ENCODE measurements around the gene SLC37A1. TPM values are rescaled to one million over a fixed set of nuclear protein-coding genes. Genes with fewer than 3 reads are reported as not detected.
A peak's percentile ranks its signal among the peaks of the same experiment; 100 is the strongest.

Gene SLC37A1
- total RNA-seq, 6 donors from 2014 or later = 20.8 to 70.2 (median 36.8) TPM

DNA sequence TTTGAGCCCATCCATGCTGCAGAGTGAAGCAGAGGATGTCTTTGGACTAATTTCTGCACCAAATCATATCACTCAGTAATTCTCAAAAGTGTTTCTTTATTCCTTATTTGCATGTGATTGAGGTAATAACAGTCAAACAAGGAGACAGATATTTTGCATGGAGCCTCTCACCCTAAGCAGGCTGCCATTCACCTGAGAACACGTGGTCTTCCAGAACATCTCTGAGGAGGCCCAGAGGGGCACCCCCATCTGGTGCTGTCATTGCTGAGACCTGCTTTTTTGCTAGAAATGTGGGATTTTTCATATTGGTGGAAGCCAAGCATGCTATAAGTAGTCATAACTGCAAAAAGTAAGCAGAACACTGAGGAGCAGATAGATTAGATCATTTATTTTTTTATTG, 7.7 kb downstream of the SLC37A1 start:
- Histone ChIP-seq H3K4me3 (no peak overlapping the region), H3K27me3 (no peaks in the 10 kb centered on the region), H3K27ac (no peak overlapping the region), H3K4me1 (peaks cover 26 to 56% (median 39%) of the 10 kb centered on the region in 4 donors), H3K36me3 (peaks cover 0 to 39% (median 22%) of the 10 kb centered on the region in 4 donors), H3K9me3 (no peaks in the 10 kb centered on the region)
- no peak for TF ChIP-seq EP300 (IDR thresholded peaks at IDR 0.05)
- TF ChIP-seq POLR2AphosphoS5 (IDR thresholded peaks at IDR 0.05) = no peak
- no peak for TF ChIP-seq POLR2A (IDR thresholded peaks at IDR 0.05)
- TF ChIP-seq, protein P1, sequence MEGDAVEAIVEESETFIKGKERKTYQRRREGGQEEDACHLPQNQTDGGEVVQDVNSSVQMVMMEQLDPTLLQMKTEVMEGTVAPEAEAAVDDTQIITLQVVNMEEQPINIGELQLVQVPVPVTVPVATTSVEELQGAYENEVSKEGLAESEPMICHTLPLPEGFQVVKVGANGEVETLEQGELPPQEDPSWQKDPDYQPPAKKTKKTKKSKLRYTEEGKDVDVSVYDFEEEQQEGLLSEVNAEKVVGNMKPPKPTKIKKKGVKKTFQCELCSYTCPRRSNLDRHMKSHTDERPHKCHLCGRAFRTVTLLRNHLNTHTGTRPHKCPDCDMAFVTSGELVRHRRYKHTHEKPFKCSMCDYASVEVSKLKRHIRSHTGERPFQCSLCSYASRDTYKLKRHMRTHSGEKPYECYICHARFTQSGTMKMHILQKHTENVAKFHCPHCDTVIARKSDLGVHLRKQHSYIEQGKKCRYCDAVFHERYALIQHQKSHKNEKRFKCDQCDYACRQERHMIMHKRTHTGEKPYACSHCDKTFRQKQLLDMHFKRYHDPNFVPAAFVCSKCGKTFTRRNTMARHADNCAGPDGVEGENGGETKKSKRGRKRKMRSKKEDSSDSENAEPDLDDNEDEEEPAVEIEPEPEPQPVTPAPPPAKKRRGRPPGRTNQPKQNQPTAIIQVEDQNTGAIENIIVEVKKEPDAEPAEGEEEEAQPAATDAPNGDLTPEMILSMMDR (IDR thresholded peaks at IDR 0.05) = no peak
- ATAC-seq (ENCODE audit: low FRiP score in 2 of 2) (no peak), DNase-seq (no peak)
- 96 to 100% methylated on average over 1 of the region's 1 CpG for WGBS, 2 donors

DNA sequence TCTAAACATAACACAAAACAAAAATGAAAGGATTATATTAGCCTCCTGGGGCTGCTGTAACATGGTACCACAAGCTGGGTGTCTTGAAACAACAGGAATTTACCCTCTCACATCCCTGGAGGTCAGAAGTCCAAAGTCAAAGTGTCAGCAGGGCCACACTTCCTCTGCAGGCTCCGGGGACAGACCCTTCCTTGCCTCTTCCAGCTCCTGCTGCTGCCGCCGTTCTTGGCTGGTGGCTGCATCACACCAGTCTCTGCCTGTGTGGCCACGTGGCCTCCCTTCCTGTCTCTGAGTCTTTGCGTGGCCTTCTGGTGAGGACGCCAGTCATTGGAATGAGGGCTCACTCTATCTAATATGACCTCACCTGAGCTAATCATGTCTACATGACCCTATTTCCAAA, 8.2 kb downstream of the SLC37A1 start:
- Histone ChIP-seq H3K4me1 (peaks cover 27 to 57% (median 39%) of the 10 kb centered on the region in 4 donors), H3K9me3 (no peaks in the 10 kb centered on the region), H3K27ac (no peak overlapping the region), H3K27me3 (no peaks in the 10 kb centered on the region), H3K4me3 (no peak overlapping the region), H3K36me3 (peaks cover 0 to 39% (median 22%) of the 10 kb centered on the region in 4 donors)
- TF ChIP-seq, protein P1 (IDR thresholded peaks at IDR 0.05) = no peak
- TF ChIP-seq POLR2AphosphoS5 (IDR thresholded peaks at IDR 0.05) (no peak), EP300 (IDR thresholded peaks at IDR 0.05) (no peak), POLR2A (IDR thresholded peaks at IDR 0.05) (no peak)
- no peak for ATAC-seq (ENCODE audit: low FRiP score in 2 of 2)
- no peak for DNase-seq
- WGBS, 2 donors = 72 to 84% methylated on average over 6 of the region's 6 CpGs

DNA sequence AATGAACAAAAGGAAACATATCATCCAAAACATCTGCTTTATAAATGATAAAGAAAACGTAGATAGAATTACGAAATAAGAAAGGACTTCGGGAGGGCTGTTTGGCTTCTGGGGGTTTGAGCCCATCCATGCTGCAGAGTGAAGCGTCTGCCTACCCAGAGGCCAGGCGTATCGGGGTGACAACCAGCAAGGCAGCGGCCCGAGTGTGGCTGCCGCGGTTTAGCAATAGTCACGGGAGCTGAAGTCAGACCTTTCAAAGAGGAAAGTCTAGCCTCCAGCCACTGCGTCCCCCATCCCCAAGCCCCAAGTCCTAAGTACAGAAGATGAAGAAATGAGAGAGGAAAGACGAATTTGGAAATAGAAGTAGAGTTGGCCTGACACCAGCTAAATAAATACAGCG, 8.6 kb downstream of the SLC37A1 start:
- DNase-seq (no peak), ATAC-seq (ENCODE audit: low FRiP score in 2 of 2) (no peak)
- Histone ChIP-seq H3K27me3 (no peaks in the 10 kb centered on the region), H3K4me1 (peaks cover 29 to 53% (median 38%) of the 10 kb centered on the region in 4 donors), H3K36me3 (peaks cover 0 to 39% (median 22%) of the 10 kb centered on the region in 4 donors), H3K27ac (no peak overlapping the region), H3K4me3 (no peak overlapping the region), H3K9me3 (no peaks in the 10 kb centered on the region)
- TF ChIP-seq POLR2A (IDR thresholded peaks at IDR 0.05) (no peak), EP300 (IDR thresholded peaks at IDR 0.05) (no peak), POLR2AphosphoS5 (IDR thresholded peaks at IDR 0.05) (no peak)
- TF ChIP-seq, protein P1 (IDR thresholded peaks at IDR 0.05) = no peak
- WGBS, 2 donors = 79 to 84% methylated on average over 14 of the region's 14 CpGs

DNA sequence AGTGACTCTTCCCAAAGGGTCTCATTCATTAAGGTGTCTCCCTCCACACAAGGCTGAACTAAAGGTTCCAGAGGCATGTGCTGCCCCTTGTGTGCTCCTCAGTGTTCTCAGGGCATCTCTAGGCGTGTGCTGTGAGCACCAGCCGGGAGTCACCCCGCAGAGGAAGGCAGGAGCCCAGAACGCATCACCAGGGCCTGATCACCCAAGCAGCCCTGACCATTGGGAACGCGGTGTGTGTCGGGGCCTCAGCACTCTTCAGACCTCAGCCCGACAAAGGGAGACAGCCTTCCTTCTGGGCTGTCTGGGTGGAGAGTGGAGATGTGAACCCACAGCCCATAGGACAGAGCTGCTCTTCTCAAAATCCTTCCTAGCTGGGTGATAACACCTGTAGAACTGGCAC, 9.1 kb downstream of the SLC37A1 start:
- no peak for ATAC-seq (ENCODE audit: low FRiP score in 2 of 2)
- Histone ChIP-seq H3K36me3 (peaks cover 0 to 39% (median 22%) of the 10 kb centered on the region in 4 donors), H3K27me3 (no peaks in the 10 kb centered on the region), H3K9me3 (no peaks in the 10 kb centered on the region), H3K4me3 (no peak overlapping the region), H3K4me1 (peaks cover 33 to 56% (median 40%) of the 10 kb centered on the region in 4 donors), H3K27ac (peak overlapping the region; percentile 84 to 92 (median 85))
- peak in 1 of 2 donors; percentile 18 for DNase-seq
- TF ChIP-seq POLR2A (IDR thresholded peaks at IDR 0.05) (no peak), EP300 (IDR thresholded peaks at IDR 0.05) (no peak), POLR2AphosphoS5 (IDR thresholded peaks at IDR 0.05) (no peak)
- TF ChIP-seq, protein P1 (IDR thresholded peaks at IDR 0.05) = no peak
- WGBS, 2 donors = 95% methylated on average over 8 of the region's 8 CpGs; no CpG with 5 or more reads in 1 of the 2 donors

DNA sequence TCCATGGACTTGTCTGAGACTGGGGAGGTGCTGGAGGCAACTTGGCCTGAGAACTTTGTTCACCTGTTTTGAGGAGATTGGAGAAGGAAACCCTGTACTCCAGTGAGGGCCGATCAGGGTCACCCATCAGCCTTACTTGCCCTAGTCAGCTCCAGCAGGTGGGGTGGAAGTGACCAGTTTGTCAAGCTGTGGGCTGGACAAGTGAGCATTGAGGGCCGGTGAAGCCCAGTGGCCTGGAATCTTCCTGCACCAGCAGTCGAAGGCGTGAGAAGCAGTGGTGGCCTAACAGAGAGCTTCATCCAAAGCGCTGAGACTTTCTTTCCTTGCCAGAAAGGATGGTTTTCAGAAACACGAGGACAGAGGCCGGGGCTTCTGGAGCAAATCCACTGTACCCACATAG, 9.6 kb downstream of the SLC37A1 start:
- H3K27me3 ChIP-seq = no peaks in the 10 kb centered on the region
- no peaks in the 10 kb centered on the region for H3K9me3 ChIP-seq
- DNase-seq = peak in 1 of 2 donors; percentile 20
- peak overlapping the region; percentile 84 to 92 (median 85) for H3K27ac ChIP-seq
- WGBS, 2 donors = 91 to 96% methylated on average over 6 to 7 of the region's 7 CpGs
- H3K4me1 ChIP-seq = peaks cover 37 to 61% (median 42%) of the 10 kb centered on the region in 4 donors
- TF ChIP-seq, protein P1 (IDR thresholded peaks at IDR 0.05) = no peak
- no peak for TF ChIP-seq EP300 (IDR thresholded peaks at IDR 0.05)
- TF ChIP-seq POLR2AphosphoS5 (IDR thresholded peaks at IDR 0.05) = no peak
- TF ChIP-seq POLR2A (IDR thresholded peaks at IDR 0.05) = no peak
- no peak overlapping the region for H3K4me3 ChIP-seq
- peaks cover 0 to 36% (median 21%) of the 10 kb centered on the region in 4 donors for H3K36me3 ChIP-seq
- no peak for ATAC-seq (ENCODE audit: low FRiP score in 2 of 2)
